ENCODE data around the gene VPS4B. TPM values are rescaled to one million over a fixed set of nuclear protein-coding genes. Genes with fewer than 3 reads are reported as not detected.

The VPS4B gene
- total RNA-seq, 3 donors from 2014 or later, result 34.1 to 61.5 (median 35.7) TPM

DNA sequence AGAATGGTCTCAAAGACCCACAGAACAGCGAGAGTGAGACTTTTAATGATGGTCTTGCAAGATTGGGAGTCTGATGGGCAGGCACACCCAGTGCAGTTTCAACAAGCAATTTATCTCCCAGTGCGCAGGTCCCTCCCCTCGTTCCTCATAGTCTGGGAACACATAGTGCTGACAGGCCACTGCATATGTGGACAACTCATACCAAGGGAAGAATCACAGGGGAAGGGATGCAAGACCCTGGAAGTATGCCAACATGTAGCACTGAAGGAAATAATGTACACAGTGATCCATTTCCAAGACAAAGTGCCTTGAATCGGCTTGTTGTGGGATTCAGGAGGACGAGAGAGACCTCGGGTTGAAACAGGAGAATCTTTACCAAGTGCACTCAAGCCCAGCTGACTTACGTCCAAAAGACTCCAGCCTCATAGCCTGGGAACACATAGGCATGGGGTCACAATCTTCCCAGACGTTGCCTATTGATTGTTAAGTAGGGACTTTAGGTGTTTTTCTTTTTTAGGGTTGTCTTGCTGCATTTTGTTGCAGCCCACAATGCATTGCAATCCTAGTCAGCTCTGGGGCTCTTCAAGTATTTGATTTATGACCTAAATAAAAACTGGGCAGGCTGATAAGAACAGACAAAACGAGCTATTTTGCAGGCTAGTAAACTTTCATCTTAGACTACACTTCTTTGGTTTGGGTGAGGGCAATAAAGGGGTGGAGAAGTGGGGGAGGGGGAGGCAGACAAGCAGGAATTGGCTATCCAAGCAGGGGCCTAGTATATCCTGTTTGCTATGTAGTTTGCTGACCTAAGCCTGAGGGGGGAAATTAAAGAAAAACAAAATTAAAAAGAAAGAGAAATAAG lies 29.8 kb upstream of the VPS4B start:
- H3K27ac ChIP-seq, result no peak overlapping the region
- H3K27me3 ChIP-seq, result no peaks in the 10 kb centered on the region
- no peaks in the 10 kb centered on the region for H3K9me3 ChIP-seq
- H3K4me1 ChIP-seq, result no peaks in the 10 kb centered on the region
- H3K36me3 ChIP-seq, result no peaks in the 10 kb centered on the region
- no peak overlapping the region for H3K4me3 ChIP-seq
- DNase-seq (ENCODE audit: low spot score in 2 of 2), result no peak
- no peak for TF ChIP-seq POLR2A (IDR thresholded peaks at IDR 0.05)
- TF ChIP-seq, protein P1, sequence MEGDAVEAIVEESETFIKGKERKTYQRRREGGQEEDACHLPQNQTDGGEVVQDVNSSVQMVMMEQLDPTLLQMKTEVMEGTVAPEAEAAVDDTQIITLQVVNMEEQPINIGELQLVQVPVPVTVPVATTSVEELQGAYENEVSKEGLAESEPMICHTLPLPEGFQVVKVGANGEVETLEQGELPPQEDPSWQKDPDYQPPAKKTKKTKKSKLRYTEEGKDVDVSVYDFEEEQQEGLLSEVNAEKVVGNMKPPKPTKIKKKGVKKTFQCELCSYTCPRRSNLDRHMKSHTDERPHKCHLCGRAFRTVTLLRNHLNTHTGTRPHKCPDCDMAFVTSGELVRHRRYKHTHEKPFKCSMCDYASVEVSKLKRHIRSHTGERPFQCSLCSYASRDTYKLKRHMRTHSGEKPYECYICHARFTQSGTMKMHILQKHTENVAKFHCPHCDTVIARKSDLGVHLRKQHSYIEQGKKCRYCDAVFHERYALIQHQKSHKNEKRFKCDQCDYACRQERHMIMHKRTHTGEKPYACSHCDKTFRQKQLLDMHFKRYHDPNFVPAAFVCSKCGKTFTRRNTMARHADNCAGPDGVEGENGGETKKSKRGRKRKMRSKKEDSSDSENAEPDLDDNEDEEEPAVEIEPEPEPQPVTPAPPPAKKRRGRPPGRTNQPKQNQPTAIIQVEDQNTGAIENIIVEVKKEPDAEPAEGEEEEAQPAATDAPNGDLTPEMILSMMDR (IDR thresholded peaks at IDR 0.05), result no peak
- TF ChIP-seq POLR2AphosphoS5 (IDR thresholded peaks at IDR 0.05), result no peak
- intact Hi-C loops (cut with DNase I; ENCODE audit: low total_unique reads), result no loop called here

DNA sequence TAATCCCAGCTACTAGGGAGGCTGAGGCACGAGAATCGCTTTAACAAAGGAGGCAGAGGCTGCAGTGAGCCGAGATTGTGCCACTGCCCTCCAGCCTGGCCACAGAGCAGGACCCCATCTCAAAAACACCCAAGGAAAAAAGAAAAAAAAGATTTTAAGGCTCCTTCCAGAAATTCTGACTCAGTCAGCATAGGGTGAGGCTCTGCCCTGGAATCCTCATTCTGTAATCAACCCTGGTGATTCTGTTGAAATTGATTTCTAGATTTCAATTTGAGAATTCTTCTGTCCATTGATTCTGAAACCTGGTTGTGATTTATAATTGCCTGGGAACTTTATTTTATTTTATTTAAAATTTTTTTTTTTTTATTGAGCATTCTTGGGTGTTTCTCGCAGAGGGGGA lies 27.1 kb upstream of the VPS4B start:
- H3K4me1 ChIP-seq, result no peaks in the 10 kb centered on the region

DNA sequence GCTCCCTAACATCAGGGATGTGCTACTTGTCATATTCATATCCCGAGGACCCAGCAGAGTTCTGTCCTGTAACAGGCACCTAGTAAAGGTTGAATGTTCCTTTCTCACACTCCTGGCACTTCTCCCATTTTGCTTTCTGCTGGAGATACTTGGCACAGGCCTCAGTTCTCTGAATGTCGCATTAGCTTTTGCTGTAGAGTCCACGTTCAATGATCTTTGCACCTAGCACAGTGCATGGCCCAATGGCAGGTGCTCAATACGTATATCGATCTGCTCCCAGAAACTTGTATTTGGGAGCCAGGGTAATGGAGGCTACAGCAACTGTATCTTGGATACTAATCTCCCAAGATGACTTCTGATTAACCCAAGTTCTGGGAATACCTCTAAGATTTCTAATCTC lies 24.8 kb upstream of the VPS4B start:
- H3K4me3 ChIP-seq, result no peak overlapping the region
- no peaks in the 10 kb centered on the region for H3K36me3 ChIP-seq
- no peaks in the 10 kb centered on the region for H3K9me3 ChIP-seq
- intact Hi-C loops (cut with DNase I; ENCODE audit: low total_unique reads), result no loop called here
- no peak for TF ChIP-seq POLR2A (IDR thresholded peaks at IDR 0.05)
- TF ChIP-seq POLR2AphosphoS5 (IDR thresholded peaks at IDR 0.05), result no peak
- TF ChIP-seq, protein P1 (IDR thresholded peaks at IDR 0.05), result no peak
- H3K4me1 ChIP-seq, result no peaks in the 10 kb centered on the region
- H3K27me3 ChIP-seq, result no peaks in the 10 kb centered on the region
- no peak overlapping the region for H3K27ac ChIP-seq
- DNase-seq (ENCODE audit: low spot score in 2 of 2), result no peak

More for the DNA sequence above, 27.1 kb upstream of the VPS4B start:
- Histone ChIP-seq H3K4me3 (no peak overlapping the region), H3K27me3 (no peaks in the 10 kb centered on the region), H3K9me3 (no peaks in the 10 kb centered on the region), H3K36me3 (no peaks in the 10 kb centered on the region), H3K27ac (no peak overlapping the region)
- no peak for TF ChIP-seq POLR2A (IDR thresholded peaks at IDR 0.05)
- TF ChIP-seq, protein P1 (IDR thresholded peaks at IDR 0.05), result no peak
- TF ChIP-seq POLR2AphosphoS5 (IDR thresholded peaks at IDR 0.05), result no peak
- no peak for DNase-seq (ENCODE audit: low spot score in 2 of 2)
- intact Hi-C loops (cut with DNase I; ENCODE audit: low total_unique reads), result no loop called here

DNA sequence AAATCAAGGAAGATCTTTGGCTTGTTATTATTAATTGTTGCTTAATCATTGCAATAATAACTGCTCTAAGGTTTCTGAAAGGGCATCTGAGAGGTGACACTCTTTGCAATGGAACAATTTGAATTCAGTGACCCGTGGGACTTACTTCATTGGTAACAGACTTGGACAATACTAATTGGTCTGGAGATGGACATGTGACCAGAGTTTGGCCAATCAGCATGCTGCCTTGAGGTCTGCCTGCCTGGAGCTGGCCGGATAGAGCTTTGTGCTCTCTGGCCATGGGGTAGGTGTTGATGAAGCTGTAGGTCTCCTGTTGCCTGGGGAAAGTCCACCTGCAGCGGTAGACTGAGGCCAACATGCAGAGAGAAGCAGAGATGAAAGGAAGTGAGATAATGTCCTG lies 24.0 kb upstream of the VPS4B start:
- DNase-seq (ENCODE audit: low spot score in 2 of 2), result no peak
- Histone ChIP-seq H3K9me3 (no peaks in the 10 kb centered on the region), H3K4me1 (no peaks in the 10 kb centered on the region), H3K36me3 (no peaks in the 10 kb centered on the region), H3K27ac (no peak overlapping the region), H3K4me3 (no peak overlapping the region), H3K27me3 (no peaks in the 10 kb centered on the region)
- TF ChIP-seq POLR2A (IDR thresholded peaks at IDR 0.05), result no peak
- intact Hi-C loops (cut with DNase I; ENCODE audit: low total_unique reads), result no loop called here

DNA sequence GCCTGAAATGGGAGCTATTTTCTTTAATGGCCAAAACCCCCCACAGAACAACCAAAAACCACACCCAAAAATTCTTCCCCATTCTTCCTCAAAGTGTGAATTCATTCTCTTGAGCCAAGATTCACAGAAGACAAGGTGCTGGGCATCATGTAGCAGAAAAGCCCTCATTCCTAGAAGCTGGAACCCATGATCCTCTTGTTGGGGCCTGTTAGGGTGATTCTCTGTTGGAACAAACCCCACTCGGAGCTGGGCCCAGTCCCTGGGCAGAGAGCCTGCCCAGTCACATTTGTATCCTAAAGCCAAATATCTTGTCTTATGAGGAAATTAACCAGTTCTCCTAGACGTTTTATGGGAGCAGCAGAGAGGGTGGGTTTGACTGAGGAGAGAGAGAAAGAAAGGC lies 22.8 kb upstream of the VPS4B start:
- H3K4me1 ChIP-seq, result no peaks in the 10 kb centered on the region

More for the DNA sequence above, 22.8 kb upstream of the VPS4B start:
- peak in 1 of 2 donors; percentile 66 for DNase-seq (ENCODE audit: low spot score in 2 of 2)
- Histone ChIP-seq H3K9me3 (no peaks in the 10 kb centered on the region), H3K27me3 (no peaks in the 10 kb centered on the region), H3K36me3 (no peaks in the 10 kb centered on the region), H3K4me3 (no peak overlapping the region), H3K27ac (peak overlapping the region; percentile 54 to 66)
- no peak for TF ChIP-seq POLR2A (IDR thresholded peaks at IDR 0.05)
- TF ChIP-seq POLR2AphosphoS5 (IDR thresholded peaks at IDR 0.05), result no peak
- TF ChIP-seq, protein P1 (IDR thresholded peaks at IDR 0.05), result no peak
- intact Hi-C loops (cut with DNase I; ENCODE audit: low total_unique reads), result no loop called here

Measured in breast epithelium (tissue), 4 donors.